ENCODE results near the gene KCNMB1. TPM values are rescaled to one million over a fixed set of nuclear protein-coding genes. Genes with fewer than 3 reads are reported as not detected.

Gene KCNMB1
- total RNA-seq, 1 donor from 2014 or later = 0.14 TPM

DNA sequence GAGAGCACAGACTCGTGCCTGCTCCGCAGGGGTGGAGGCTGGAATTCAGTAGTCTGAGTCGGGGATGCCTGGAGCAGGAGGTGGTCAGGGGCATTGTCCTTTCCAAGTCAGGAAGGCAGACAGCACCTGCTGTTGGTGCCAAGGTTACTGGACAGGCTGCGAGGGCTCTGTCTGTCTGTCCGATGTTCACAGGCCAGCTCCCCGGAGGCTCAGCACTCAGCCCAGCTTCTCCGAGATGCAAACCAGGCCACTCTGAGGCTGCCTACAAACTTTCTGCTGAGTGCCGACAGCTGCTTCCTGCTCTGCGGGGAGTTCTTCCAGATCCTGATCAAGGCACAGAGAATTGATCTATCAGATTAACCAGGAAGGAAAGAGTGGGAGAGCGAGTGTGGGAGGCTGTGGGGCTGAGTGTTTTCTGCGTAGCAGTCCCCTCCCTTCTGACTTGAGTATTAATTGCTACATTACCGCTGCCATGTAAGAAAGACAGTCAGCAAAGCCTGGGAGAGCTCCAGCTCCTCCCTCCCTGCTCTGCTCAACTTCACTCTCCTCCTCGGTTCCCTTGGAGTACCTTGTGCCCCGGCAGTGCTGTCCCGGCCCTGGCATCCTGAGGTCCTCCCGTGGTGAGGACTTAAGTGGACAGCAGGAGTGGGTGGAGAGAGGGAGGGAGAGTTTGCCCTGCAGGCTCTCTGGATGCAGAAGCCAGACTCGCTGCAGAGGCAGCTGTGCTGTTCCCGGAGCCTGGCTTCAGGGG is 36.0 kb downstream of the KCNMB1 start:
- Mint-ChIP-seq H3K27me3 (ENCODE audit: low read depth, unreplicated experiment) (peaks cover 46% of the 10 kb centered on the region), H3K4me1 (ENCODE audit: low read depth, unreplicated experiment) (peaks cover 7% of the 10 kb centered on the region)

DNA sequence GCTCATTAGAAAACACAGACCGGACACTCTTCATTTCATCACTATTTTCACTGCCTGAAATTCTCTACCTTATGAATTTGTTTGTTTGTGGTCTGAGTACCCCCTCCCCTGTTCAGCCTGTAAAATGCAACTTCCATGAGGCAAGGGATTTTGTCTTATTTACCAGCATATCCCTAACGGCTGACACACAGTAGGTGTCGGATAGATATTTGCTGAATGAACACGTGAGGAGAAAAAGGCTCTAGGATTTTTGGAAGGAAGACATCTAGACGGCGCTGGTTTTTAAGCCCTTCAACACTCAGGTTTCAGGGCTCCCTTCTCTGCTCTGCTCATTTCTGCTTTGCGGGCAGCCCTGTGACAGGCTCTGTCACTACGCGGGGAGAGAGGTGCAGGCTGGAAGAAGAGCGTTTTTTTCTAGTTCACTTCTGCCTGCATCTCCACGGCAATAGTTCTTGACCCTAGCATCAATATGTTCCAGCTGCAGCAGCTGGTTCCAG is 41.0 kb downstream of the KCNMB1 start:
- no peak overlapping the region for H3K4me2 ChIP-seq (ENCODE audit: low read length)
- peaks cover 27% of the 10 kb centered on the region for H3K27me3 Mint-ChIP-seq (ENCODE audit: low read depth, unreplicated experiment)
- FAIRE-seq = no peak

More for the DNA sequence above, 36.0 kb downstream of the KCNMB1 start:
- TF ChIP-seq, protein P1, sequence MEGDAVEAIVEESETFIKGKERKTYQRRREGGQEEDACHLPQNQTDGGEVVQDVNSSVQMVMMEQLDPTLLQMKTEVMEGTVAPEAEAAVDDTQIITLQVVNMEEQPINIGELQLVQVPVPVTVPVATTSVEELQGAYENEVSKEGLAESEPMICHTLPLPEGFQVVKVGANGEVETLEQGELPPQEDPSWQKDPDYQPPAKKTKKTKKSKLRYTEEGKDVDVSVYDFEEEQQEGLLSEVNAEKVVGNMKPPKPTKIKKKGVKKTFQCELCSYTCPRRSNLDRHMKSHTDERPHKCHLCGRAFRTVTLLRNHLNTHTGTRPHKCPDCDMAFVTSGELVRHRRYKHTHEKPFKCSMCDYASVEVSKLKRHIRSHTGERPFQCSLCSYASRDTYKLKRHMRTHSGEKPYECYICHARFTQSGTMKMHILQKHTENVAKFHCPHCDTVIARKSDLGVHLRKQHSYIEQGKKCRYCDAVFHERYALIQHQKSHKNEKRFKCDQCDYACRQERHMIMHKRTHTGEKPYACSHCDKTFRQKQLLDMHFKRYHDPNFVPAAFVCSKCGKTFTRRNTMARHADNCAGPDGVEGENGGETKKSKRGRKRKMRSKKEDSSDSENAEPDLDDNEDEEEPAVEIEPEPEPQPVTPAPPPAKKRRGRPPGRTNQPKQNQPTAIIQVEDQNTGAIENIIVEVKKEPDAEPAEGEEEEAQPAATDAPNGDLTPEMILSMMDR (IDR thresholded peaks at IDR 0.05; ENCODE audit: insufficient read depth, low read depth, low read length) = no peak
- TF ChIP-seq EZH2 (IDR thresholded peaks at IDR 0.05; ENCODE audit: insufficient read depth, low read length) = no peak
- Histone ChIP-seq H3K4me1 (ENCODE audit: insufficient read depth, low read length) (no peaks in the 10 kb centered on the region), H3K4me3 (ENCODE audit: insufficient read depth, low read depth, low read length) (no peak overlapping the region), H3K4me2 (ENCODE audit: low read length) (no peak overlapping the region), H4K20me1 (ENCODE audit: insufficient read depth, low read length) (no peaks in the 10 kb centered on the region), H2AFZ (ENCODE audit: low read depth, low read length) (no peak overlapping the region), H3K27me3 (ENCODE audit: insufficient read depth, low read length) (peaks cover 15% of the 10 kb centered on the region), H3K36me3 (ENCODE audit: insufficient read depth, low read length) (no peaks in the 10 kb centered on the region), H3K9me3 (ENCODE audit: insufficient read depth, low read depth, low read length) (peaks cover 5% of the 10 kb centered on the region), H3K9ac (ENCODE audit: low read length) (no peak overlapping the region), H3K27ac (ENCODE audit: low read depth, low read length) (no peak overlapping the region), H3K79me2 (ENCODE audit: insufficient read depth, low read length) (no peaks in the 10 kb centered on the region)
- no peaks in the 10 kb centered on the region for H3K9me3 Mint-ChIP-seq (ENCODE audit: unreplicated experiment)
- peaks cover 2% of the 10 kb centered on the region for H3K36me3 Mint-ChIP-seq (ENCODE audit: low read depth, unreplicated experiment)
- FAIRE-seq = no peak
- H3K4me3 Mint-ChIP-seq (ENCODE audit: unreplicated experiment) = no peak overlapping the region
- no peak overlapping the region for H3K27ac Mint-ChIP-seq (ENCODE audit: unreplicated experiment)
- DNase-seq (ENCODE audit: low read depth) = no peak

More for the DNA sequence above, 41.0 kb downstream of the KCNMB1 start:
- H3K27ac ChIP-seq (ENCODE audit: low read depth, low read length) = no peak overlapping the region
- H3K4me3 ChIP-seq (ENCODE audit: insufficient read depth, low read depth, low read length) = no peak overlapping the region
- H3K4me1 Mint-ChIP-seq (ENCODE audit: low read depth, unreplicated experiment) = peaks cover 7% of the 10 kb centered on the region
- no peak overlapping the region for H3K9ac ChIP-seq (ENCODE audit: low read length)
- H3K9me3 ChIP-seq (ENCODE audit: insufficient read depth, low read depth, low read length) = peaks cover 5% of the 10 kb centered on the region
- H4K20me1 ChIP-seq (ENCODE audit: insufficient read depth, low read length) = no peaks in the 10 kb centered on the region
- peaks cover 2% of the 10 kb centered on the region for H3K36me3 Mint-ChIP-seq (ENCODE audit: low read depth, unreplicated experiment)
- no peaks in the 10 kb centered on the region for H3K36me3 ChIP-seq (ENCODE audit: insufficient read depth, low read length)
- peaks cover 4% of the 10 kb centered on the region for H3K9me3 Mint-ChIP-seq (ENCODE audit: unreplicated experiment)
- no peak for TF ChIP-seq EZH2 (IDR thresholded peaks at IDR 0.05; ENCODE audit: insufficient read depth, low read length)
- TF ChIP-seq, protein P1 (IDR thresholded peaks at IDR 0.05; ENCODE audit: insufficient read depth, low read depth, low read length) = no peak
- H3K79me2 ChIP-seq (ENCODE audit: insufficient read depth, low read length) = no peaks in the 10 kb centered on the region
- no peak overlapping the region for H2AFZ ChIP-seq (ENCODE audit: low read depth, low read length)
- no peak for DNase-seq (ENCODE audit: low read depth)
- peaks cover 6% of the 10 kb centered on the region for H3K27me3 ChIP-seq (ENCODE audit: insufficient read depth, low read length)
- H3K4me1 ChIP-seq (ENCODE audit: insufficient read depth, low read length) = no peaks in the 10 kb centered on the region
- H3K27ac Mint-ChIP-seq (ENCODE audit: unreplicated experiment) = no peak overlapping the region
- H3K4me3 Mint-ChIP-seq (ENCODE audit: unreplicated experiment) = no peak overlapping the region

All from astrocyte (in vitro differentiated cells and primary cell).